NCI-H82 (cell line): ENCODE data around the gene APAF1.
A peak's percentile ranks its signal among the peaks of the same experiment; 100 is the strongest.
"Not testable (repeated sequence)": the region's sequence is repeated elsewhere in the genome, so short reads cannot be mapped to it uniquely, and the experiment has no call there.

ENCODE experiments used
- DNase-seq: peaks from one replicate; lab custom pipeline; 2025; lab: John Stamatoyannopoulos, UW

The APAF1 gene

DNA sequence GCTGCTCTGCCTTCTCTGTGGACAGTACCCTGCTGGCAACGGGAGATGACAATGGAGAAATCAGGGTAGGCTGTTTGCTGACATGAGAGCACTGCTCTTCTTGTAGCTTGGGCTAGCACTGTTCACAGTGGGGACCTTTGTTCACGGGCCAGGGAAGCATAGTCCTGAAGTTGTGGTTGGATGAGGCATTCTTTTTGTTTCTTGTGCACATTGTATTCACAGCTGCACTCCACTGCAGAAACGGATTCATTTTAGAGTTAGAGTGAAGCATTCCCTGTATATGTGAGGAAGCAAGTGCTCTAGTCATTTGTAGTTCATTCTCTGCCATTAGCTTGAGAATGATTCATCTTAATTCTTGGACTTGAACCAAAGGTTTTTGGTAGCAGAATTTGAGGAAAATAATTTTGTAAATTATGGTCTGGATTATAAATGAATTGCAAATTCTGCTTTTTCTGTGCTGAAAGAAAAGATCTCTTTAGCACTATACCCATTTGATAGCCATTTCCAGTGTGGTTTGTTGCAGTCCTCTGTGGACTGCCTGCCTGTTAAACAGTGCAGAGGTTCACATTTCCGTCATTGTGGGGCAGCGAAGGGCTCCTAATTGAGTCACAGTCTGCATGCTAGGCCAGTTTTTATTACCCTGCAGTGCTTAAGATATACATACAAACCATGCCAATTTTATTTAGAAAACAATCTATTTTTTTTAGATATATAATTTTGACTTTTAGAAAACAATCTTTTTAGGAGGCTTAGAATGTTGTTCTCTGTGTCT, 80.6 kb downstream of the APAF1 start:
- peak; percentile 35 for DNase-seq

DNA sequence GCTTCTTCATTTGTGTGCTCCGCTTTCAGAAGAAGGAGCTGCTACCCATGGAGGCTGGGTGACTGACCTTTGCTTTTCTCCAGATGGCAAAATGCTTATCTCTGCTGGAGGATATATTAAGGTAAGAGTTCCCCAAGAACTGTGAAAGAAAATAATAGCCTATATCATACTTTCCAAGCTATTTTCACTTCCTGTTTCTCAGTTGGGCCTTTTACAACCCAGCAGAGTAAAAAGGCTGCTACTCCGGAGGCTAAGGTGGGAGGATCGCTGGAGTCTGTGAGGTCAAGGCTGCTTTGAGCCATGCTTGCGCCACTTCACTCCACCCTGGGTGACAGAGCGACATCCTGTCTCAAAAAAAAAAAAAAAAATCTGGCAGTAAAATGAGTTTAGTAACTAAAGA, 82.1 kb downstream of the APAF1 start:
- no peak for DNase-seq

DNA sequence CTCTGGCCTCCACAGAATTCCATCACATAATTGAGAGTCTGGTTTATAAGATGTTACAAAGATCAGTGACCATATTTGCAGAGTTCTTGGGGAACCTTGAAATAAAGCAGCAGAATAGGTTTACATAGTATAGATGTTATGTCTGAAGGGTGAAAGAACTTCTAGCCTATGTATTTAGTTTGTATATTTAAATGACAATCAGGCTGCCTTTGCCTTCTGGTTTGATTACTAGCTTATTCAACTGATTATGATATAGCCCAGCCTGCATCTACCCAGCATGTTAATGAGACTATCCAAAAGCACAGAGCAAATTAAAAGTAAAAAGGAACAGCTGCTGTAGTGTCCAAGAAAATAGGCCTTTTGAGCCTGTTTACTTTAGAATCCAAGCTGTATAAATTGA, 85.3 kb downstream of the APAF1 start:
- DNase-seq, result no peak

DNA sequence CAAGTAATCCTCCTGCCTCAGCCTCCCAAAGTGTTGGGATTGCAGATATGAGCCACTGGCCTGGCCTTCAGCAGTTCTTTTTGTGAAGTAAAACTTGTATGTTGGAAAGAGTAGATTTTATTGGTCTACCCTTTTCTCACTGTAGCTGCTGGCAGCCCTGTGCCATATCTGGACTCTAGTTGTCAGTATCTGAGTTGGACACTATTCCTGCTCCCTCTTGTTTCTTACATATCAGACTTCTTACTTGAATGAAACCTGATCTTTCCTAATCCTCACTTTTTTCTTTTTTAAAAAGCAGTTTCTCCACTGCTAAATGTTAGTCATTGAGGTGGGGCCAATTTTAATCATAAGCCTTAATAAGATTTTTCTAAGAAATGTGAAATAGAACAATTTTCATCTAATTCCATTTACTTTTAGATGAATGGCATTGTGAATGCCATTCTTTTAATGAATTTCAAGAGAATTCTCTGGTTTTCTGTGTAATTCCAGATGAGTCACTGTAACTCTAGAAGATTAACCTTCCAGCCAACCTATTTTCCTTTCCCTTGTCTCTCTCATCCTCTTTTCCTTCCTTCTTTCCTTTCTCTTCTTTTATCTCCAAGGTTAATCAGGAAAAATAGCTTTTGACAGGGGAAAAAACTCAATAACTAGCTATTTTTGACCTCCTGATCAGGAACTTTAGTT, 88.7 kb downstream of the APAF1 start:
- no peak for DNase-seq

DNA sequence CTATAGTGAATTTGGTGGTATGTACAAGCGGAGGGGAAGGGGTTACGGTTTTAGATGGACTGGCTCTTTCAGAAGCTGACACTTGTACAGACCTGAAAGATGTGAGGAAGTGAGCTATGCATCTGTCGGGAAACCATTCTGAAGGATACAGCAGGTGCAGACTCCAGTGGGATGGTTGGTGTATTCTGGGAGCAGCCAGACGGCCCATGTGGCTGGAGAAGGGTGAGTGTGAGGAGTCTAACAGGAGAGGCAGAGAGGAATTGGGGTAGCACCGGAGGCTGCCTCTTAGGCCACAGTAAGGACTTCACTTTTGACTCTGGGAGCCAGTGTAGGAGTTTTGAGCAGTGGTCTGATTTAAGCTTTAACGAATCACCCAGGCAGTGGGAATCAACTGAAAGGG, 90.7 kb downstream of the APAF1 start:
- no peak for DNase-seq

DNA sequence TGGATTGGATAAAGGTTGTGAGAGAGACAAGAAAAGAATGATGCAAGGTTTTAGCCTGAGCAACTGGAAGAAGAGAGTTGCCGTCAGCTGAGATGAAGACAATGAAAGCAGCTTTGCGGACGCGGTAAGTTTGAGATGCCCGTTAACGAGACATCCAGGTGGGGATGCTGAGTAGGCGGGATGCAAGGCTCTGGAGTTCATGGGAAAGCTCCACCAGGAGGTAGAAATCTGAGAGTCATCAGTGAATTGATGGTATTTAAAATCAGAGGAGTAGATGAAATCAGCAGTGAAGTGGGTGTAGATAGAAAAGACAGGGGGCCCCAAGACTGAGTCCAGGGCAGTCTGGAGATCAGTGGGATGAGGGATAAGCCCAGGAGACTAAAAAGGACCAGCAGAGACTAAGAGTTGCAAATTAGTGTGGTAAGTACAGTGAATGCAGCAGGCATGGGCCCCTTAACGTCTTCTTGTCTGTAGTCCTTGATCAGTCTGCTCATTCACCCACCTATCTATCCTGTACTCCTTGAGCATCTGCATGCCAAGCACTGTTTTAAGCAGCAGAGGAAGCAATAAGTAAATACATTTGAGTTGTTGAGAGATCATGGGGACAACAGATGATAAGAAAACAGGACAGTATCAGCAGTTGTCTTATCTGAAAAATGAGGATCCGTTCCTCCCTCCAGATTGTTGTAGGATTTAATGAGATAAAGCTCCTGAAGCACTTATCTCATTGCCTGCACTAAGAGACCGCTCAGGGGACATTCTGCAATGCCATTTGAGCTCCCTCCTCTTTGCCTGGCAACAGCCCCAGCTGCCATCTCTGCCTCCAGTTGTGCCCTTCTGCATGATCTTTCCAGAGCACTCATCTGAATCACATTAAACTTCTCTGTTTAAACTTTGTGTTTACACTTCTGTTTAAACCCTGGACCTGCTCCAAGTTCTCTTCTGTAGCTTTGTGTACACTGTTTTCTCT, 91.5 kb downstream of the APAF1 start:
- peak; percentile 93 for DNase-seq

DNA sequence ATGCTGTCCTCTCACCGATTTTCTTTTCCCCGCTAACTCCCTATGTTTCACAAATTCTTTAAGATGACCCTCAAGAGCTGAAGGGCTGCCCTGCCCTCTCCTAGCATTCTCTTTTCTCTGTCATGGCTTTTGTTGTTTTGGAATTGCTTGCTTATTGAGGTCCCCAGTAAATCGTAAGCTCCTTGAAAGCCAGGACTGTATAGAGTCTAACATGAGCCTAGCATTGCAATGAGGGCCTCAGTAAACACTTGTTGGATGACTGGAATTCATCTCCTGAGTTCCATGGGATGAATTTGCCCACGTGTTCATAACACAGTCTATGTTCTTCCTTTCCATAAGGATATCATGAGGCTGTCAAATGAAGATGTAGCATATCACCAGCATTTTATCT, 92.2 kb downstream of the APAF1 start:
- DNase-seq, result no peak

DNA sequence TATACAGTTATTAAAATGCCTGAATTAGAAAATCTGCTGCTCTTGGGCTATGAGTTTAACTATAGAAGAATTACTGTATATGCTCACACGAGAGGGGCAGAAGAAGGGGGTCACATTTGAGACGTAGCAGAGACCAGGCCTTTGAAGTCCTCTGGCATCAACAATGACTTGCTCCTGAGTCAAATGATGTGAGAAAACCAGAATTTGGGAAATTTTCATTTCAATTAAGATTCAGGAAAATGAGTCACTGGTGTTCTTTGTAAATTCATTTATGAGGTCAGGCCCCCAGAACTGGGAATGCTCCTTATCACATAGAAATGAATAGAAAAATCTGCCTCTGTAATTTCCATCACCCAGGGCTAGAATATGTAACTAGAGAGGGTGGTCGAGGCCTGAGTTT, 92.9 kb downstream of the APAF1 start:
- no peak for DNase-seq

DNA sequence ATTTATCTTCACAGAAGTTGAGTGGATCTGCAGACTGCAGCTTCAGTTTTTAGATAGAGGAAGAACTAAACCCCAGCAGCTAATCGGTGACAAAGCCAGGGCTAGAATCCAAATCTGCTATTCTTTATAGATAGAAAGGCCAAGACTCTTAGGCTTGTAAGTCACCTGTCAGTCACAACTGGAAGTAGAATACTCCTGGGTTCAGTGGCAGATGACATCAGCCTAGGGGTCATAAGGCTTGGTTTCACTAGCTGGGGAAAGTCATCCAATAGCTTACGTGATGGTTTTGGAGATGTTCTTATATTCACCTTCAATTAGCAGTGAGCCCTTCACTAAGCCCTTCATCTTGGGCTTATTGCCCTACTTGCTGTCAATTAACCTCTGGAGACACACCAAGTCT, 93.4 kb downstream of the APAF1 start:
- DNase-seq, result peak; percentile 58

DNA sequence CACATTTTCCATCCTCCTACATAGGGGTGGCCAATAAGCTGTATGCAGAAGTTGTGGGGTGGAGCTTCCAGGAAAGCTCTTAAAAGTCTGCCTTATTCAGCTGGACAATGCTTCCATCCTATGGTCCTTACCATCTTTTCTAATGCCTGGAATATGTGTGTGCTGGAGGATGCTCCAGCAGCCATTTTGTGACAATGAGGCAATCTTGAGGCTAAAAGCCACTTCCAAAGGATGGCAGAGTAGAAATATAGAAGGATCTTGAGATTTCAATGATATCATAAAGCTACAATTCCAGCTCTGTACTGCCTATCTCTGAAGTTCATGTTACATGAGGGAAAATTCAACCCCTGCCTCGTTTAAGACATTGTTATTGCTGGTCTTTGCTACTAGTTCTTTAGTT, 95.7 kb downstream of the APAF1 start:
- no peak for DNase-seq

DNA sequence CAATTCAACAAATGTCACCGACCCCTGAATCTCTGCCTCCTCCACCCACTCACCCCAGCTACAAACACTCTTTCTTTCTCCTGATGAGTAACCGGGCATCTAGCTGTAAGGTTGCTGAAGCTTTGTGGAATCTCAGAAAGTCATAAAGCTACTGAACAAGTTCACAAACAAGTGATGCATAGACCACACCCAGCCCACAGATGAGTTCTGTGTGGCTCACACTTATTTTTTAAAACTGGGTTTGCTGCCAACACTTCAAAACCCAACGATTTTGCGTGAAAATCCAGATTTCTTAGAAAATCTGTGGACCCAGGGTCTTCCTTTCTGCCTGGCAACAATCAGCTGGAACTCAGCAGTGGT, 96.1 kb downstream of the APAF1 start:
- no peak for DNase-seq

DNA sequence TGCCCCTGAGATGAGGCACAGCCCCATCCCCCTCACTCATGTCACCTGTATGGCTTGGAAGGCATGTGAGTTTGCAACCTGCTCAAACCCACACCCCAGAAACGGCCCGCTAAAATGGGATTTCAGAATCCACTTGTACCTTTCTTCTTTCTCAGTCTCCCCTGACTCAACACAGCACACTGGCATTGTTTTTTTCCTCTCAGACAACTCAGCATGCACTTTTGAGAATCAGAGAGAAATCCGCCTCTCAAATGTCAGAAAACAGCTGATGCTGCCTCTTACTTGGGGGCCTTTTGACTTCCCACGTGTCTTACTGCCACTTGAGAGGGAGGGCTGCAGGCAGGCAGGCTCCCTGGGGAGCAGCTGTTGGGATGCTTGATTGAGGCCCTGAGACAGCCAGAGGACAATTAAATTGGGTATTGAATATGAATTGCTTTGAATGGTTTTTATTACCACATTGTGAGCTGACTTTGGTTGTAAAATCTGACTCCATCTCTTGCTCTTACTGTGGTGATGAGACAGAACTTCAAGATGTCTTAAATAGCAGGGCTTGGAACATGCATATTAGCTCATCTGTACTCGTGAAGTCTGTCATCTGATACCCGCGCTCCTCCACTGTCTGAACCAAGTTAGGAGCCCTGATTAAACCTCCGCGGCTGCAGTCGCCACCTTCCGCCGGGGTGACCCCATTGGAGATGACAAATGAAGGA, 96.6 kb downstream of the APAF1 start:
- DNase-seq, result peak; percentile 29

DNA sequence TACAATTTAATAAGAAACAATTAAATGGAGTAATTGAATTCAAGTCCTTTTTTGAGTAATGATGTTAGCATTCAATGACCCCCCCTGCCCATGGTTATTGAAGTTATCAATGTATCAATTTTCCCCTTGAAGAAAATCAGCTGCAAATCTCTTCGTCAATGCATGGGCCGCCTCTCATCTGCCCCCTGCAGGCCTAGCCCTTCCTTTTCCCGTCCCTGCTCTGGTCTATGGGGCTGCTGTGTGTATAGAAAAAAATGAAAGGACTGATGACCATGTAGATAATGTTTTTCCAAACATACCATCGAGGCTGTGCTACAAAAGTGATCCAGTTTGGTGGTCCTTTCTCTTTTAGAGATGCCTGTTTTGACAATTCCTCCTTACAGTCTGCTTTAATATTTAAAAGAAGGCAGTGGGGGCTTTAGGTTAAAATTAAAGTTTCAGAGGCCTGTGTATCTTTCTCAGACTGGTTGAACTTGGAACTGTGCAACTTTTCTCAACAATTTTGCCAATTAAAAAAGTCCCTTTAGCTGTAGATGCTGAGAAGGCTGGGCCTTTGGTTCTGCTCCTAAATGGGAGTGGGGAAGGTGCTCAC, 98.4 kb downstream of the APAF1 start:
- DNase-seq, result peak; percentile 66

DNA sequence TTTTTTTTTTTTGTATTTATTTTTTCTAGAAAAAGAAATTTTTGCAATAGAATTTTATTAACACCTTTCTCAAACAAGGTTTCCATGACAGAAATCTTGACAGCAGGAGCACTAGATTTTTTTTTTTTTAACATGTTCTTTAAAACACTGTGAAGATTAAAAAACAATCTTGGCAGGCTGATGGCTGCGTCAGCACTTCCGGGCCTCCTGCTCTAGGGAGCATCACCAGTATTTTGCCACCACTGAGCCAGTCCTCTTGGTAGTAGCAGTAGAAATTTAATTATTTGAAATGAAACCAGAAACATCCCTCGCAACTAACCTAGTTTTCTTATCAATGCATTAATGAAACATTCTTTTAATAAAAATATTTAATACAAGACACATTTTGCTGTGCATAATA, 99.6 kb downstream of the APAF1 start:
- no peak for DNase-seq

DNA sequence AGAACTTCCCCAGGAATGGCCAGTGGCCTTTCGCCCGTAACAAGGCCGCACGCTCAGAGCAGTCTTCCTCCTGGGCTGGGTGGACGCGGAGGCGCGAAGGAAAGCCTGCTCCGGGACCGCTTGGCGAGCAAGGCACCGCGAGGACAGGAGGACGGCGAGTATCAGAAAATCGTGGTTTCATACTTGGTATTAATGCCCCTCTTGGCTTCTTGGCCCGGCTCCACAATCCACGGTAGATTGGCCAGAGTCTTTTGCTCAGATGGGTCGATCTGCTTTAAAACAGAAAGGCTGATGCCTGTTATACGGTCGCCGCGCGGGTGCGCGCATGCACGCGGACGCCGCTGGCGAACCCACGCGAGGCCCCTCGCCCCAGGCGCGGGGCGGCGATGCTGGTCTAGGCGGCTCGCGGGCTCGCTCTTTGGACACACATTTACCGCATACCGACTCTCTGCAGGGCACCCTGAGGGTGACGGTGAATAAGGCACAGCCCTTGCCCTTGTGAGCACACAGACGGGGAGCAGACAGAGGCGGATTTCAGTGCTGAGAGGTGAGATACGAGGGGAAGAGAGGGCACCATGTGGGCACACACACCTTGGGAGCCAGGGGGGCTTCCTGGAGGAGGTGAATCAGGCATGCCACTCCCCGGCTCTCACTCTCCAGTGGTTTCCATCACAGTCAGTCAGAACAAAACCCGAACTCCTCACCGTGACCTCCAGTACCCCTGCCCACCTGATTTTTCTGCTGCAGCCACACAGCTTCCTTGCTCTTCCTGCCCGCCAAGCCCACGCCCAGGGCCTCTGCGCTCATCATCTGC, 100.7 kb downstream of the APAF1 start:
- DNase-seq, result no peak

DNA sequence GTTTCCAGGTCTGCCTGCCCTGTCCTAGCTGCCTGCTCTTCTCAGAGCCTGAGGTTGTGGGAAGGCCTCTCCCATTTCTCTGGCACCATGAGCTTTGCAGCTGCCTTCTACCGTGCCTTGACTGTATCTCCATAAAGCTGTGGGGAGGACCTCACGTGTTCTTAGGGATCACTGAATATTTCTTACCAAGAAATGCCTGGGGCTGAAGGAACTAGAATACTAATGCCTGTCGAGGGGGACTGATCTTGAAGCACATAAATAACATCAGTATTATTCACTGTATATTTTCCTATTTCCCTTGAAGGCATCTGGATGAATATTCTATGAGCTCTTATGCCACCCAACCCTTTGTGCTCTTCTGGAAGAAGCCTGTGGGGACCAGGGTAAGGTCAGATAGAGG, 103.4 kb downstream of the APAF1 start:
- DNase-seq, result no peak

DNA sequence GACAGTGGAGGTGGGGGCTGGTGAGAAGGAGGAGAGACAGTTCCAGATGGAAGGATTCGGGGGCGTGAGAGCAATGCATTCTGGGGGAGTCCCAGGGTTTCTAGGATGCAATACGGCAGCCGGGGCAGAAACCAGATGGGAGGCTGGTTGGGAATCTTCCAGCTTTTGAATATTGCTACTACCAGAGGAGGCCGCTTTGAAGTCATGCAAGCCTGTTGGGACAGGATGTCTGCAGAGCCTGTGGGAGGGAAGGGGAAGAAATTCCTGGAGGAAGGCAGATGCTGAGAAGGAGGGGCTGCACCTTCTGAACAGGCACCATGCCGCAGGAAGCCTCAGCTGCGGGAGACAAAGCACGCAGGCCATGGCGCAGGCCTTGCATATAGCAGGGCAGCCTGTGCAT, 105.4 kb downstream of the APAF1 start:
- DNase-seq, result no peak

DNA sequence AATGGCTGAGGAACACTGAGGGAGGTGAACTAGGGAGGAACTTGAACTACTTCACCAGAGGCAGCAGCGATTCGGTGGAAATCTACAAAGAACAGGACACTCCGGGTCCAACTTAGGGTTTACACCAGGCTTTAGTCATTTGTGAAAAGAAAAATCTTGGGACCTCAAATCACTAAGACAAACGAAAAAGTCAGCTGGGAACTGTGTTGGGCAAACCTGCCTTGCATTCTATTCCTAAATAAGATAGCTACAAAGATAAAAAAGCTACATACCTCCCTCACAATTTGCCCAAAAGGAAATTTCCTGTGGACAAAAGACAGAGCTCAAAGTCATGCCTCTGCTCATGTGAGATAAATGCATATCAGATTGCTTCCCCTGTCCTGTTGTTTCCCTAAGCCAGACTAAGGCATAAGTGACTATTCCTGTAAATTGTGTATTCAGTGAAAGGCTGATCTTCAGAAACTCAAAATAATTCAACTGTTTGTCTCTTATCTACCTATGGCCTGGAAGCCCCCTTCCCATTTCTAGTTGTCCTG, 106.6 kb downstream of the APAF1 start:
- no peak for DNase-seq

DNA sequence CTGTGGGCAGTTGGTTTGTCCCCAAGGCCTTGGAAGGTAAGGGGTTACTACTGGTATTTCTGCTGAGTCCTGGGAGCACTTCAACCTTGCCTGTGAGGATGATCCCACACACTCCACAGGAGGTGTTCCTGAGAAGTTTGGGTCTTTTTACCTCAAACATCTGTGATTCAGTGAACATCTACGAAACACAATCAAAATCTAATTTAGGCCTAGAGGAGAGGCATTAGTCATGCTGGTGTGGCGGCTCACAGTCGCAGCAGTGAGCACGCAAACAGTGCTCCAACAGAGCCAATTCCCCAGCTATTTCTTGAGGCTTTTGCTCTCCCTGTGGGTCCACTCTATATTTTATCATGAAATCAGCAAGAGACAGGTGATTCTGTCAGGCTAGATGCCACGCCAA, 107.6 kb downstream of the APAF1 start:
- no peak for DNase-seq

DNA sequence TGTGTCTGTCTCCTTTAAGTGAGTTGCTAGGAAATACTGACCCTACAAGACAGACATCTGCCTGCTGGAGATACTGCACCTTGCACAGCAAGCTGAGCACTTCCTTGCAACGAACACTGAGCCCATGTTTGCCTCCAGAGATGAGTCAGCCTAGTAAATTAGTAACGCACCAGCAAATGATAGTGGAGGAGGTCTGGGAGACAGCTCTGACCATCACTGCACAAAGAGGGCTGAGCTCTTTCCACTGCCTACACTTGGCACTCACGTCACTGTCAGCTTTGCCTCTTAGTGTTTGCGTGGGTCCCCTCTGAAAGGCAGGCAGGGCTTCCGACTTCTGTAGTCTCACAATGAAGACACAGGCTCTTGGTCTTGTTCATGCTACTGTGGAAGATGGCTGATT, 109.0 kb downstream of the APAF1 start:
- no peak for DNase-seq

DNA sequence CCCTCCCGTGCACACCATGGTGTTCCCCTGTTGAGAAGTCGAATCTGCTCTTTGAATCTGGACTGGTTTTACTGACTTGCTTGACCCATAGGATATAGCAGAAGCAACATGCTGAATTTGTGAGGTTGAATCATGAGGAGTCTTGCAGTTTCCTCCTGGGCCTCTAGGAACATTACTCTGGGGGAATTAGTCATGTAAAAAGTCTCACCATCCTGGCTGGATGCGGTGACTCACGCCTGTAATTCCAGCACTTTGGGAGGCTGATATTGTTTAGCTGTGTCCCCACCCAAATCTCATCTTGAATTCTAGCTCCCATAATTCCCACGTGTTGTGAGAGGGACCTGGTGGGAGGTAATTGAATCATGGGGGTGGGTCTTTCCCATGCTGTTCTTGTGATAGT, 110.8 kb downstream of the APAF1 start:
- not testable (repeated sequence) for DNase-seq
